HL-60 (cell line): ENCODE results near the gene C6orf58.

Experiments used
- CTCF ChIP-seq: IDR thresholded peaks from one replicate; pipeline ENCODE4 v1.5.1; 2011; ENCODE audit warnings: low read length, control low read depth, inconsistent platforms; ENCODE audit not compliant: insufficient read depth
- GABPA ChIP-seq: IDR thresholded peaks from 2 replicates; pipeline ENCODE4 v1.6.1; 2012; ENCODE audit warnings: low read depth
- SPI1 ChIP-seq: IDR thresholded peaks from 2 replicates; pipeline ENCODE4 v1.6.1; 2012; ENCODE audit warnings: low read depth, mild to moderate bottlenecking, borderline replicate concordance

DNA sequence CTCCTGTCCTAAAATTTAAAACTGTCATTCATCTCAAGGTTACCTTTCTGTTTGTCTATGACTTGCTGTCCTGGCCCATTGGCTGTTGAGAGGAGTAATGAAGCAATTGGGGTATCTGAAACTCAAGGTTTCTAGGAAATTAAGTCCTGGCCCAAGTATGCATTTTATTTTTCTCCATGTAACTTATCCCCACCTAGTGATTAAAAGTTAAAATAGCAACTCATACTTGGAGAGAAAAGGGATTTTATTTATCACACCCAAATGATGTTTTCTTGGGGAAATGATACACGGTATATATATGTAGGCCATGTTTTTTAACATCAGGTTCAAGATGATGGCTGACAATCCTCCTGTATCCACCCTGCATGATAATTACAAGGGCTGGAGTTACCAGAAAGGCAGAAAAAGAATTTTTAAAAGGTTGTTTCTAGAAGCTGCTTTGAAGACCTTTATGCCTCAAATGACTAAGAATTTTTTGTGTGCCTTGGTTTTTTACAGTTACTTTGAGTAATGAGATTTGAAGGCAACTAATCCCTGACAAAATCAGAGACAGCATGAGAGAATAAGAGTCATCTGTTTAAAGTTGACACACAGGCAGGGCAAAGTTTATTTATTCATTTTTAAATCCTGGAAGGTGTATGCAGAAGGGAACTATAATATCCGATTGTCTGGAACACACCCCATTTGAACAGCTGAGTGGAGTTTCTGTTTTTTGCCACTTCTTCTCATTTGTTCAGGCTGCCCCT, 28.9 kb upstream of the C6orf58 start:
- TF ChIP-seq GABPA (no peak), SPI1 (no peak), CTCF (no peak)
